Measurements from ENCODE around the gene HEATR3. TPM values are rescaled to one million over a fixed set of nuclear protein-coding genes. Genes with fewer than 3 reads are reported as not detected.
A peak's percentile ranks its signal among the peaks of the same experiment; 100 is the strongest.

Gene HEATR3
- total and polyA plus RNA-seq, 2 donors = 7.4 to 19.4 TPM

DNA sequence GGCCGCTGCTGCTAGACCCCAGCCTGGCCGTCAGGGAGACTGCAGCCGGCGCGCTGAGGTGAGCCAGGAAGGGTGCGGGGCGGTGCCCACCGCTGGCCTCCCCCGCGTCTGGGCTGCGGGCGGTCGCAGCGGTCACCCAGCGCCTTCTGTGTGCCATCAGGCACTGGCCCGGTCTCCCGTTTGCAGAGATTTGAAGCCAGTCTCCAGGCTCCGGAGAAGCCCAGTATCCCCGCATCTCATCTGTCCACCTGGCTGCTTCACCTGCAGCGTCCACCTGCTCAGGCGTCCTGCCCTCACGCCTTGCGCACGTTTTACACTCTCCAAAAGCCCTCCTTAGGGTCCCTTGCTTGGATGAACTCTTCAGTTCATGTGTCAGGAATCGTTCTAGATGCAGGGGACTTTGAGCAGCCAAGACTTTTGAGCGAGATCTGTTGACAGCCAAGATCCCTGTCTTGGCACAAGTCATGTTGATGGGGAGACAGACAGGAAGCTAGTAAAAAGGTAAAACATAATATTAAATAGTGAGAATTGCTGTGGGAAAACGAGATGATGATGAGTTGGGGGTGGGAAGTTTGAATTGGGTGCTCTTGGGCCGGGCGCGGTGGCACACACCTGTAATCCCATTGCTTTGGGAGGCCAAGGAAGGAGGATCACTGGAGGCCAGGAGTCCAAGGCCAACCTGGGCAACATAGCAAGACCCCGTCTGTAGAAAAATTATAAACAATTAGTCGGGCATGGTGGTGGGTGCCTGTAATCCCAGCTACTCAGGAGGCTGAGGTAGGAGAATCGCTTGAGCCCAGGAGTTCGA is 916 bp downstream of the HEATR3 start:
- Histone ChIP-seq H3K36me3 (ENCODE audit: insufficient read depth) (no peaks in the 10 kb centered on the region), H3K4me3 (ENCODE audit: low read depth, low read length) (peak overlapping the region; percentile 79), H3K4me1 (ENCODE audit: insufficient read depth) (no peaks in the 10 kb centered on the region), H3K27ac (ENCODE audit: low read depth) (no peak overlapping the region)
- 24% methylated on average over 34 of the region's 34 CpGs for WGBS
- DNase-seq (ENCODE audit: extremely low spot score) = no peak

DNA sequence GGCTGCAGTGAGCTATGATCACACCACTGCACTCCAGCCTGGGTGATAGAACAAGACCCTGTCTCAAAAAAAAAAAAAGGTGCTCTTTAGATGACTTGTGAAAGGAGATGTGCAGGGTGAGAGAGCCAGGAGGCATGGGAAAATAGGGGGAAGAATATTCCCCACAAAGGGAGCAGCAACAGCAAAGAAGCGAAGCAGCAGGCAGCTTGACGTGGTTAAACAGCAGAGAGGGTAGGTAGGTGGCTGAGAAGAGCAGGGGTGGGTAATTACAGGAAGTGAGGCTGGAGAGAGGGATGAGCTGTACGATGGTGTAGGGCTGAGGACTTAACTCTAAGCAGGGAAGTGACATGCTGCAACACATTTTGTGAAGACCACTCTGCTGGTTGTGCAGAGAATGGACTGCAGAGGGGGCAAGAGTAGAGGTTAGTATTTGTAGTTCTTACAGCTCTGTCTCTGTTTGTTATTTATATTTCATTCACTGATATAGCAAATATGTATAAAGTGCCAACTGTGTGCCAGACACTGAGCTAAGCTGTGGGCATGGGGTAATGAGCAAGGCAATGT is 1.6 kb downstream of the HEATR3 start:
- no peak overlapping the region for H3K4me3 ChIP-seq (ENCODE audit: low read depth, low read length)
- WGBS = 41% methylated on average over 3 of the region's 3 CpGs

DNA sequence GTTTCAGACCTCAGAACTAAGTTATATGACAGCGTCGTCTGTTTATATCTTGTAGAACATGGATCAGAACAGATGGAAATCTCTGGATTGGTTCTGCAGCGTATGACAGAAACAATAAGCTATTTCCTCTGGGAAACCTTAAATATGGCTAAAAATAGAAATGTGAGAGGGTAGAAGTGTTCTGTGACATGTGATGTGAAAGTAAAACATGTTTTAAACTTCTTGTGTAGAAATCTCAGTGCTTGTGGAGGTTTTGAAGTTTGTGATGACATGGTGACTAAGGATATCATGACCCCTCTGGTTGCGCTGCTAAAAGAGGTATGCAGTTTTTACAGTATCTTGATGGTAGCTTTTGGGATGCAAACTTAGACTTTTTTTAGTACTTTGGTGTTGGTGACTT is 2.8 kb downstream of the HEATR3 start:
- H3K27ac ChIP-seq (ENCODE audit: low read depth) = no peak overlapping the region
- WGBS = 80% methylated on average over 4 of the region's 4 CpGs

More for the DNA sequence above, 1.6 kb downstream of the HEATR3 start:
- no peaks in the 10 kb centered on the region for H3K4me1 ChIP-seq (ENCODE audit: insufficient read depth)
- H3K27ac ChIP-seq (ENCODE audit: low read depth) = no peak overlapping the region
- H3K36me3 ChIP-seq (ENCODE audit: insufficient read depth) = no peaks in the 10 kb centered on the region
- no peak for DNase-seq (ENCODE audit: extremely low spot score)

DNA sequence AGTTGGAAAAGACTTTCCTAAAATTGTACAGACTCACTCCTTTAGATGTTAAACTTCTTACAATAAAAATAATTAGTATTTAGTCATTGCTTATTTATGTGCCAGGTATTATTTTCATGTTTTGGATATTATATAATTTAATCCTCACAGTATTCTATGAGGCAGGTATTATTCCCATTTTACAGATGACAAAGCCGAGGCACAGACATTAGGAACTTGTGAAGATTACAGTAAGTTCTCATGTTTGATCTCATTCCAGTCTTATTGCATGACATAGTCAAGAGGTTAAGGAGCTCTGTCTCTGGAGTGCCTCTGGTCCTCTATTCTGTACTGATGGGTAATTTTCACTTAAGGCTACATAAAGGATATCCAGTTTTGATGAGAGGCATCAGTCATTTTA is 3.3 kb downstream of the HEATR3 start:
- Histone ChIP-seq H3K36me3 (ENCODE audit: insufficient read depth) (no peaks in the 10 kb centered on the region), H3K4me3 (ENCODE audit: low read depth, low read length) (no peak overlapping the region), H3K4me1 (ENCODE audit: insufficient read depth) (no peaks in the 10 kb centered on the region), H3K27ac (ENCODE audit: low read depth) (no peak overlapping the region)
- no peak for DNase-seq (ENCODE audit: extremely low spot score)
- WGBS = 96% methylated on average over 1 of the region's 1 CpG

More for the DNA sequence above, 2.8 kb downstream of the HEATR3 start:
- Histone ChIP-seq H3K36me3 (ENCODE audit: insufficient read depth) (no peaks in the 10 kb centered on the region), H3K4me3 (ENCODE audit: low read depth, low read length) (no peak overlapping the region), H3K4me1 (ENCODE audit: insufficient read depth) (no peaks in the 10 kb centered on the region)
- no peak for DNase-seq (ENCODE audit: extremely low spot score)

DNA sequence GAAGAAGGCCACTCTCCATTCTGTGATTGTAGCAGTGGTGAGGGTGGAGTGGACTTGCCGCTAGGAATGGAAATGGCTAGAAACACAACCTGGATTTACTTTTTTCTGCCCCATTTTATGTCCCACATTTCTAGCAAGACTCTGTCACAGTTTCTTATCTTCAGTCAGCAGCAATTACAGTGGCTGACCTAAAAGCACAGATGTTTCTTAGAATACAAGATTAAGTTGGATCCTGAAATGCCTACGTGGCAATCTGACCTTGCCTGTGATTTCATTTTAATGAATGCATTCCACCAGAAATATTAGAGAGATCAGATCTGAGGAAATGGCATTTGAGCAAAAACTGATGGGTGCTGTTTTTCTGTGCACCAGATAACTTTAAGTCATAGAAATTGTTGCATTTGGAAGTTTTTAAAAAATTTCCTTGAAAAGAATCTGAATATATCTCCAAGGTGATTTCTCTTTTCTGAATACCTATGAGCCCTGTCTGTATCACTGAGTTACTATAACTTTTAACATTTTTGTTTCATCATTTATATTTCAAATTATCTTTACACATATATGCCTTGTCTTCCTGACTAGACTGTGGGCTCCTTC is 5.4 kb downstream of the HEATR3 start:
- 64% methylated on average over 2 of the region's 2 CpGs for WGBS
- H3K4me3 ChIP-seq (ENCODE audit: low read depth, low read length) = no peak overlapping the region
- peaks cover 3% of the 10 kb centered on the region for H3K36me3 ChIP-seq (ENCODE audit: insufficient read depth)
- no peaks in the 10 kb centered on the region for H3K4me1 ChIP-seq (ENCODE audit: insufficient read depth)
- no peak for DNase-seq (ENCODE audit: extremely low spot score)
- no peak overlapping the region for H3K27ac ChIP-seq (ENCODE audit: low read depth)

DNA sequence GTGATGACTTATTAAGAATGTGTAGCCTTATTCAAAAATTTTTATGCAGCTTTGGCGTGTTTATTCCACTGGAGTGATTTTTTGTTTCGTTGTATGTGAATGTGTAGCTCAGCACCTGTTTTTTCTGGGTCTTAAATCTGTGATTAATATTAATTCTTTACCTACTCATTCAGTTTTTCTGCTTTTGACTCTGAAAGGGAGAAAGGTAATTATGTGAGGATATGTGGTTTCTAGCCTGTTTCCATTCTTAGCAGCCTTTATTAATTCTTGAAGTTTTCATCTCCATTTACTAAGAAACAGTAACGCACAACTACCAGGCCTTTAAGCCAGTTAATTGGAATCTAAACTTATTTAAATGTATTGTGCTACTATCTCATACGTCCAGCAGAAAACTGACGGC is 7.0 kb downstream of the HEATR3 start:
- no peak for DNase-seq (ENCODE audit: extremely low spot score)
- no peak overlapping the region for H3K27ac ChIP-seq (ENCODE audit: low read depth)
- peaks cover 3% of the 10 kb centered on the region for H3K36me3 ChIP-seq (ENCODE audit: insufficient read depth)
- no peak overlapping the region for H3K4me3 ChIP-seq (ENCODE audit: low read depth, low read length)
- 91% methylated on average over 5 of the region's 5 CpGs for WGBS
- H3K4me1 ChIP-seq (ENCODE audit: insufficient read depth) = no peaks in the 10 kb centered on the region

DNA sequence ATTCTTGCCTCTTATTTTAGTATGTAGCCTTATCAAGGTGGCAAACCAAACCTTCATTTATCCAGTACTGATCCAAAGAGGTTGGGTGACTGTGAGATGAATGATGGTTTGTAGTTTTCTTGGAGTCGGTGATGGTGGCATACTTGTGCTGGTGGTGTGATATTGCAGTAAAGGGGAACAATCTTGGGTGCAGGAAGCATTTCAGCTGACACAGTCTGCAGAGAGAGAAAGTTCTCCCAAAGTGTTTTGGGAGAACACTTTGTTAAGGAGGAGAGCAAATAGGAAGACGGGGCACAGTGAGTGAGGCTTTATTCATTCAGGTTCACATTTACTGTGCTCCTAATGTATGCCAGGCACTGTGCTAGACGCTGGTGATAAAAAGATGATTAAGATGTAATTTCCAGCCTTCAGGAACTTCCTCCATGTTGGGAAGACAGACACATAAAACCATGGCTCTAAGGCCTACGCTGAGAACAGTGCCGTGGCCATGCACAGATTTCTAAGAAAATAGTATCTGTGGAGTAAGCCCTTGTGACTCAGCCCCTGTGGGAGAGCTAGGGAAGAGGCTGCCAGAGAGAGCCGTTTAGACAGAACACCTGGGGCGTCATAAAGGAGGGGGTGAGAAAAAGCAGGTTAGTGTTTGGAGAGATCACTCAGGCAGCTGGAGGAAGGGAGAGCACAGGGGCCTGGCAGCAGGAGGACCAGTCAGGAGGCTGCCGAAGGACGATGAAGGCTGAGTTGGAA is 13.8 kb downstream of the HEATR3 start:
- 82% methylated on average over 9 of the region's 9 CpGs for WGBS
- DNase-seq (ENCODE audit: extremely low spot score) = no peak
- peaks cover 6% of the 10 kb centered on the region for H3K36me3 ChIP-seq (ENCODE audit: insufficient read depth)
- H3K4me1 ChIP-seq (ENCODE audit: insufficient read depth) = no peaks in the 10 kb centered on the region
- H3K27ac ChIP-seq (ENCODE audit: low read depth) = no peak overlapping the region
- no peak overlapping the region for H3K4me3 ChIP-seq (ENCODE audit: low read depth, low read length)

DNA sequence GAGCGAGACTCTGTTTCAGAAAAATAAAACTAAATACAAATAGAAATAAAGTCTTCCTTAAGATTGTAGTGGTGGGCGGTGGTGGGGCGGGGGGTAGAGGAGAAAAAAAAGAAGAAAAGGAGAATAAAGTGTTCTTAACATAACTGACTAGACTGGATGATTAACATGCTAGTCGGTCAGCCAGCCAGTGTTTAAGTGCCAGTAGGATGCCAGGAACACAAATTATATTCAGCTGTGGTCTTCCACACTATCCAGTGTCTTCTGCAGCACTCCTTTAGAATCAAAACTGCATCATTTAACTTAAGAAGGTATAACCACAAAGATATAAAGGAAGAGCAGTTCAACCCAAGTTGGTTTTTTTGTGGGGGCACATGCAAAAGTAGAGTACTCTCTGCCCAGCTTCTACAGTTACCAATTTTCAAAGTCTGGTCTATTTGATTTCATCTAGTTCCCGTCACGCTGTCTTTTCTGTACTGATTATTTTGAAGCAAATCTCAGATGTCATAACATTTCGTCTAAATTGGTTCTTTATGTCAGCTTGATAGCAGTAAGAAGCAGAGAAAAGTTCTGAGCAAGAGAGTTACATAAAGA is 15.8 kb downstream of the HEATR3 start:
- Histone ChIP-seq H3K4me3 (ENCODE audit: low read depth, low read length) (no peak overlapping the region), H3K36me3 (ENCODE audit: insufficient read depth) (peaks cover 6% of the 10 kb centered on the region), H3K27ac (ENCODE audit: low read depth) (no peak overlapping the region), H3K4me1 (ENCODE audit: insufficient read depth) (no peaks in the 10 kb centered on the region)
- DNase-seq (ENCODE audit: extremely low spot score) = no peak
- WGBS = 91% methylated on average over 7 of the region's 7 CpGs

DNA sequence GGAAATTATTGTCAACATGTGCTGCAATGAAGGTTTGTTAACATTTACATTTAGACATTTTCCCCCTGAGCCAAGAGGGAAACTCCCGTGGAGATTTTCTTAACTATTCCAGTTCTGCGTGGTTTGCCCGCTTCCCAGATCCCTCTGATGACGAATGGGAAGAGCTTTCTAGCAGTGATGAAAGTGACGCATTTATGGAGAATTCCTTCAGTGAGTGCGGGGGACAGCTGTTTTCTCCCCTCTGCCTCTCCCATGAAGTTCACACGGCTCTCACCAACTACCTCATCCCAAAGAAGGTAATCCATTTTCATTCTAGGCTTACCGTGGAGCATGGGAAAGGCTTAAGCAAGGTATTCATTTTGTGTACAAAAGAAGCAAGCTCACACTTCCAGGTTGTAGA is 18.2 kb downstream of the HEATR3 start:
- H3K4me1 ChIP-seq (ENCODE audit: insufficient read depth) = no peaks in the 10 kb centered on the region
- WGBS = 67% methylated on average over 8 of the region's 8 CpGs
- no peak for DNase-seq (ENCODE audit: extremely low spot score)
- H3K27ac ChIP-seq (ENCODE audit: low read depth) = no peak overlapping the region
- no peak overlapping the region for H3K4me3 ChIP-seq (ENCODE audit: low read depth, low read length)
- peaks cover 9% of the 10 kb centered on the region for H3K36me3 ChIP-seq (ENCODE audit: insufficient read depth)

DNA sequence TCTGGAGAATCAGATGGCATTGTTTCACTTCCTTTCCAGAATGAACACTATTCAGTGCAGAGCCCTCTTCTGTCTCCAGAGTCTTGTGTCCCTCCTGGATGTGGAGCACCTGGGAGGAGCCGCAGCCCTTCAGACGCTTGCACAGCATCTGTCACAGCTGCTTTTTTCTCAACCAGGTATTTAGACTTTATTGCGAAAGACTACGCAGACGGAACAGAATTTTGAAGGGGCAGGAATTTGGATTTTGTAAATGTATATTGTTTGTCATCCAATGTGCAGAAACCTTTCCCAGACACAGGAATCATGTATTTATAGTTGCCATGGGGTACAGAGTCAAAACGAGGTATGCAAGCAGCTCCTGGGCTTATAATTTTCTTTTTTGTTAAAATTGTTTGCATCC is 20.4 kb downstream of the HEATR3 start:
- no peak for DNase-seq (ENCODE audit: extremely low spot score)
- peaks cover 9% of the 10 kb centered on the region for H3K36me3 ChIP-seq (ENCODE audit: insufficient read depth)
- no peaks in the 10 kb centered on the region for H3K4me1 ChIP-seq (ENCODE audit: insufficient read depth)
- H3K27ac ChIP-seq (ENCODE audit: low read depth) = no peak overlapping the region
- 96% methylated on average over 6 of the region's 6 CpGs for WGBS
- no peak overlapping the region for H3K4me3 ChIP-seq (ENCODE audit: low read depth, low read length)

DNA sequence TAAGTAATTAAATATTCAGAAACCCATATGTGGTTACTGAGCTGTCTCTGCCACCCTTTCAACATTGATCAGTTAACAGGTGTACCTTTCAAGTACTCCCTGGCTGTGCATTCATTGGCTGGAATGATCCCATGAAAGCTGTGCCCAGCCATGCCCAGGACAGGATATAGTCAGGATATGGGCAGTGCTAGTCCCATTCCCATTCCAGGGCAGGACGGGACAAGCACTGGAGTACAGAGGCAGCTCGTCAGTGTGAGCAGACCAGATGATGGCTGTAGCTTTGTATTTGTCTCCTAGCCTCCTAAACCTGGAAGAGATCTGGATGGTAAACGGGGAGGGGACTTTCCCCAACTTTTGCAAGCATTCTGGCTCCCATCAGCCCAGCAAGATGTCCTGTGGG is 22.5 kb downstream of the HEATR3 start:
- Histone ChIP-seq H3K4me1 (ENCODE audit: insufficient read depth) (no peaks in the 10 kb centered on the region), H3K36me3 (ENCODE audit: insufficient read depth) (peaks cover 9% of the 10 kb centered on the region), H3K4me3 (ENCODE audit: low read depth, low read length) (no peak overlapping the region), H3K27ac (ENCODE audit: low read depth) (no peak overlapping the region)
- DNase-seq (ENCODE audit: extremely low spot score) = no peak
- 90% methylated on average over 3 of the region's 3 CpGs for WGBS

DNA sequence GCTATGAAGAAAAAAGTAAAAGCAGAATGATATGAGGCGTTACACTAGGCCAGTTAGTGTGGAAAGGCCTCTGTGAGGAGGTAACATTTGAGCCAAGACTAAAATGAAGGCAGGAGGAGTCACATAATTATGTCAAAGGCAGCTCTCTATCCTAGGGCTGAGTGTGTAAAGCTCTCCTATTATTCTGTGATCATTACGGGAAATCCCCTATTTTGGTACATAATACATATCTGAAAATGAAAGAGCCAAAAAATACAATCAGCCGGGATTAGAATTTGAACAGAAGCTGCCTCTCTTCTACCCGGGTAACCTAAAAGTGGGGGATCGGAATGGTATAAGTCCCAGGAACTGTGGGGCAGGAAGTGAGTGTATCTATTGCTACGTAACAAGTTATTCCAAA is 27.1 kb downstream of the HEATR3 start:
- no peak for DNase-seq (ENCODE audit: extremely low spot score)
- Histone ChIP-seq H3K27ac (ENCODE audit: low read depth) (no peak overlapping the region), H3K4me1 (ENCODE audit: insufficient read depth) (no peaks in the 10 kb centered on the region), H3K4me3 (ENCODE audit: low read depth, low read length) (no peak overlapping the region), H3K36me3 (ENCODE audit: insufficient read depth) (no peaks in the 10 kb centered on the region)
- 94% methylated on average over 6 of the region's 6 CpGs for WGBS

Data from urinary bladder (tissue), 4 donors.